Erythroblast (primary cell): Measurements from ENCODE around the gene TXNRD3.

Source experiments
- GATA1 ChIP-seq: IDR thresholded peaks from 2 replicates; pipeline ENCODE4 v1.6.1; 2011; ENCODE audit warnings: low read depth, mild to moderate bottlenecking, control low read depth, low read length, moderate library complexity
- POLR2A ChIP-seq: IDR thresholded peaks from 2 replicates; pipeline ENCODE4 v1.6.1; 2011; ENCODE audit warnings: mild to moderate bottlenecking, low read length

DNA sequence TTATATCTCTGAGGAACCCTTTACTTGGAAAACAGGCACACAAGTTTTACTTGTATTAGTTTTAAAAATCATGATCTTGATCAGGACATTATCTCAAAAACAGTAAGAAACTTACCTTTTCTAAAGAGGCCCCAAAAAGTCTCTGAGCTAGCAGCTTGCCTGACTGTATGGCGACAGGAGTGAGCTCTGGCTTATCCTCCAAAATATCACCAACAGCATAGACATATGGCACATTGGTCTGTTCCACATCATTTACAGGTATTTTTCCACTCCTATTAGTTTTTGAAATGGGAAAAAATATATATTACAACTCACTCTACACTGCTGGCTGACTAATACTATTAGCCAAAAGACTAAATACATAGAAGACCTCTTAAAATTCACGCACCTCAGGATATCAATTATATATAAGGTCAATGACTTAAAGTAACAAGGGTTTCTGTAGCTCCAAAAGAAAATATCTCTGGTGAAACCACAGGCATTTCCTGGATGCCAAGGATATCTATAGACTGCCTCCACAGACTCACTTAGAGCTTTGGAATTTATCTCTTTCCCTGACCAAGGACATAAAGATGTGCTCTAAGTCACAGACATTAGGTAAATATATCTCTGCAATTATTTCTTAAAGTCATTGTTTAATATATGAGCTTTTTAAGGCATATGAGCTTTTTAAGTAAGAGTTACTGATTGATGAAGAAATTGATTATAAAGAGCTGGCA, 33.1 kb downstream of the TXNRD3 start:
- TF ChIP-seq POLR2A (no peak), GATA1 (no peak)
